ENCODE data around the gene SPATA33.
"Not testable (repeated sequence)": the region's sequence is repeated elsewhere in the genome, so short reads cannot be mapped to it uniquely, and the experiment has no call there.

SPATA33 gene

GRCh38 chr16:89678258-89678657, 20.6 kb downstream of the SPATA33 start:
- no peak for DNase-seq (ENCODE audit: low read depth)
- TF ChIP-seq CTCF (conservative IDR thresholded peaks at IDR 0.05; ENCODE audit: low read depth, low read length): no peak
- no peak overlapping the region for H3K4me3 ChIP-seq (ENCODE audit: low read depth, low read length)

- TF ChIP-seq CTCF (conservative IDR thresholded peaks at IDR 0.05; ENCODE audit: low read depth, low read length): no peak
- no peak overlapping the region for H3K4me3 ChIP-seq (ENCODE audit: low read depth, low read length)
- DNase-seq (ENCODE audit: low read depth): no peak
Observed at GRCh38 chr16:89685916-89686315, 28.3 kb downstream of the SPATA33 start.

GRCh38 chr16:89686520-89687091, 29.0 kb downstream of the SPATA33 start, which contains the start of gene CDK10:
TSS of gene CDK10 (plus strand) at chr16:89686689. CDS start at chr16:89686711, 22 bp downstream.
- peak within 1 kb of the TSS; percentile 95 for H3K4me3 ChIP-seq (ENCODE audit: low read depth, low read length)
- peak; percentile 89 for DNase-seq (ENCODE audit: low read depth)
- no peak for TF ChIP-seq CTCF (conservative IDR thresholded peaks at IDR 0.05; ENCODE audit: low read depth, low read length)

- peak overlapping the region; percentile 95 for H3K4me3 ChIP-seq (ENCODE audit: low read depth, low read length)
- DNase-seq (ENCODE audit: low read depth): peak; percentile 63
- TF ChIP-seq CTCF (conservative IDR thresholded peaks at IDR 0.05; ENCODE audit: low read depth, low read length): peak; percentile 21
Observed at GRCh38 chr16:89687092-89687940, 29.7 kb downstream of the SPATA33 start.

GRCh38 chr16:89688395-89688794, 30.8 kb downstream of the SPATA33 start:
- no peak overlapping the region for H3K4me3 ChIP-seq (ENCODE audit: low read depth, low read length)
- DNase-seq (ENCODE audit: low read depth): no peak
- no peak for TF ChIP-seq CTCF (conservative IDR thresholded peaks at IDR 0.05; ENCODE audit: low read depth, low read length)

GRCh38 chr16:89689142-89689541, 31.5 kb downstream of the SPATA33 start:
- no peak overlapping the region for H3K4me3 ChIP-seq (ENCODE audit: low read depth, low read length)
- TF ChIP-seq CTCF (conservative IDR thresholded peaks at IDR 0.05; ENCODE audit: low read depth, low read length): no peak
- no peak for DNase-seq (ENCODE audit: low read depth)

GRCh38 chr16:89689621-89690020, 32.0 kb downstream of the SPATA33 start:
- DNase-seq (ENCODE audit: low read depth); H3K4me3 ChIP-seq (ENCODE audit: low read depth, low read length): not testable (repeated sequence)

Data from choroid plexus epithelial cell (primary cell).